GM18861 (cell line): ENCODE results near the gene CNST.
A peak's percentile ranks its signal among the peaks of the same experiment; 100 is the strongest.

Experiments
- ATAC-seq: cut with Tn5 transposase; IDR thresholded peaks from one replicate; pipeline ENCODE4 v1.9.1; 2021; ENCODE audit not compliant: unreplicated experiment

CNST gene

GRCh38 chr1:246566128-246566812 is at the start of gene CNST, which contains the start of gene TFB2M:
TSS of gene CNST (plus strand) at chr1:246566456. CDS start at chr1:246591563, 25,107 bp downstream.
TSS of gene TFB2M (minus strand) at chr1:246566261. CDS start at chr1:246566138, 123 bp downstream.
- ATAC-seq: peak; percentile 95

- no peak for ATAC-seq
These were observed 48.9 kb upstream of the CNST start for GRCh38 chr1:246517391-246517790.

- ATAC-seq: no peak
These were observed 47.6 kb upstream of the CNST start for GRCh38 chr1:246518456-246519205.

GRCh38 chr1:246519514-246519913 is 46.7 kb upstream of the CNST start:
- no peak for ATAC-seq

- ATAC-seq: no peak
These were observed 39.9 kb upstream of the CNST start for GRCh38 chr1:246526380-246526779.

- no peak for ATAC-seq
These were observed 39.3 kb upstream of the CNST start for GRCh38 chr1:246526915-246527314.

GRCh38 chr1:246527402-246528088 is 38.7 kb upstream of the CNST start:
- ATAC-seq: peak; percentile 62

GRCh38 chr1:246528933-246529731 is 37.1 kb upstream of the CNST start:
- ATAC-seq: no peak

- no peak for ATAC-seq
These were observed 35.8 kb upstream of the CNST start for GRCh38 chr1:246530482-246530881.

- no peak for ATAC-seq
These were observed 33.7 kb upstream of the CNST start for GRCh38 chr1:246532519-246532918.

- no peak for ATAC-seq
These were observed 32.8 kb upstream of the CNST start for GRCh38 chr1:246533371-246533905.

- ATAC-seq: no peak
These were observed 32.1 kb upstream of the CNST start for GRCh38 chr1:246534114-246534513.

- no peak for ATAC-seq
These were observed 28.8 kb upstream of the CNST start for GRCh38 chr1:246537441-246537840.

GRCh38 chr1:246537887-246538286 is 28.4 kb upstream of the CNST start:
- no peak for ATAC-seq

- no peak for ATAC-seq
These were observed 25.3 kb upstream of the CNST start for GRCh38 chr1:246540738-246541491.

GRCh38 chr1:246544001-246544400 is 22.3 kb upstream of the CNST start:
- ATAC-seq: no peak

- ATAC-seq: no peak
These were observed 16.6 kb upstream of the CNST start for GRCh38 chr1:246549665-246550064.

GRCh38 chr1:246550402-246550801 is 15.9 kb upstream of the CNST start:
- no peak for ATAC-seq

GRCh38 chr1:246552110-246552509 is 14.1 kb upstream of the CNST start:
- no peak for ATAC-seq

- no peak for ATAC-seq
These were observed 12.1 kb upstream of the CNST start for GRCh38 chr1:246554201-246554600.
